HT-29 (cell line): Measurements from ENCODE around the gene GPR162. TPM values are rescaled to one million over a fixed set of nuclear protein-coding genes. Genes with fewer than 3 reads are reported as not detected.

Experiments used
- DNase-seq: peaks from one replicate; pipeline ENCODE4 v3.0.0-alpha.2; 2015; ENCODE audit warnings: low spot score
- total RNA-seq: library from RNA; depleted of rRNA; stranded (reverse); fragments of >200 nt; shearing (Covaris generic); gene quantifications from 2 replicates; pipeline ENCODE4 v1.2.3, GENCODE V29; 2014

Gene GPR162
- total RNA-seq, 1 experiment from 2014 or later: not detected

DNA sequence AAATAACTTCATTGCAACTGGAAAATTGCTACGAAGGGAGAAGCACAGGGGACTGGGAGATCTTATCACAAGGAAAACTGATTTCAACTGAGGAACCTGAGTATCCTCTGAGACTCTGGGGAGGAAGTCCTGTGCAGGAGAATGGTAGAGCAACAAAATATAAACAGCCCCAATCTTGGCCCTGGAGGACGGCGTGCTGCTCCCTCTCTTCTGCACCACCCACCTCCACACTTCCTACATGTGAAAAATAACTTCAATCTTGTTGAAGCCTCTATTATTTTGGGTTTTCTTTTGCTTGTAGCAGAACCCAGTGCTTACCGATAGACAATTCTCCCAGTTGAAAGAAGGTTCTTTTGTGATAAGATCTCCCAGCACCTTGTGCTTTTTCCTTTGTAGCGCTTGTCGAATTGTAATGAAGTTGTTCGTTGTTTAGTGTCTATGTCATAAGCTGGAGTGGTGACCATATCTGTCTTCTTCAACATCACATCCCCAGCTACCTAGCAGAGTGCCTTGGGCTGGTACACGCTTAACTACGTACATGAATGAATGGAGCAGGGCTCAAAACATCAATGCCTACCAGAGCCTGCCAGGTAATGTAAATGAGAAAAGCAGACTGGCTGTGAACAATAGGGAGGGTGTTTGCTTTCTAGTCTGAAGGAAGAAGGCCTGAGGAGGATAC, 35.1 kb upstream of the GPR162 start:
- DNase-seq: no peak

DNA sequence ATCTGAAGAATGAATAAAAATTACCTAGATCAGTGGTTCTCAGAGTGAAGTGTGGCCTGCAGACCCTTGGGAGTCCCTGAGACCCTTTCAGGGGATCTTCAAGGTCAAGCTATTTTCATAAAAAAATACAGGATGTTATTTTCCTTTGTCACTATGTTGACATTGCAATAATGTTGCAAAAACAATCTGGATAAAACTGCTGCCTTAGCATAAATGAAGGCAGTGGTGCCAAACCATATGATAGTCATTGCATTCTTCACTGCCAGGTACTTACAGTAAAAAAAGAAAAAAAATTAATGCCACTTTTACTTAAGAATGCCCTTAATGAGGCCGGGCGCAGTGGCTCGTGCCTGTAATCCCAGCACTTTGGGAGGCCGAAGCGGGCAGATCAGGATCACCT, 34.3 kb upstream of the GPR162 start:
- DNase-seq: no peak

DNA sequence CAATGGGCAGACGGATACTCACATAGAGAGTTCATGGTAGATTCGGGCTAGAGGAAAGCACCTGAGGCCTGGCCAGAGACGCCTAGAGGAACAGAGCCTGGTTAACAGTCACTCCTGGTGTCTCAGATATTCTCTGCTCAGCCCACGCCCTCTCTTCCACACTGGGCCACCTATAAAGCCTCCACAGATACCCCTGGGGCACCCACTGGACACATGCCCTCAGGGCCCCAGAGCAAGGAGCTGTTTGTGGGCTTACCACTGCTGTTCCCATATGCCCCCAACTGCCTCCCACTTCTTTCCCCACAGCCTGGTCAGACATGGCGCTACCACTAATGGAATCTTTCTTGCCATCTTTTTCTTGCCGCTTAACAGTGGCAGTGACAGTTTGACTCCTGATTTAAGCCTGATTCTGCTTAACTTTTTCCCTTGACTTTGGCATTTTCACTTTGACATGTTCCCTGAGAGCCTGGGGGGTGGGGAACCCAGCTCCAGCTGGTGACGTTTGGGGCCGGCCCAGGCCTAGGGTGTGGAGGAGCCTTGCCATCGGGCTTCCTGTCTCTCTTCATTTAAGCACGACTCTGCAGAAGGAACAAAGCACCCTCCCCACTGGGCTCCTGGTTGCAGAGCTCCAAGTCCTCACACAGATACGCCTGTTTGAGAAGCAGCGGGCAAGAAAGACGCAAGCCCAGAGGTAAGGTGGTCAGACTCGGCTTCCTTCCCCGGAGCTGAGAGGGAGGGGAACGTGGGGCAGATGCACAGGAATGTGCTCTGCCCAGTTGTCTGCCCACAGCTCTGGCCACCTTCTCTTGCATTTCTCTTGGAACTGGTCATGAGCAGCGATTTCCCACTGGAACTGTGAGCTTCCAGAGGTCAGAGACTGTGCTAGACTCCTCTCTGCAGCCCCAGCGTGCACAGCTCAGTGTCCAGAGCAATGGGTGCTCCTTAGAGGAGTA, 32.4 kb upstream of the GPR162 start, which contains the start of gene CD4:
Gene CD4 (plus strand): TSS at position 557 of the 953 bp plus-strand sequence. CDS start 10,611 bp downstream, outside the sequence.
- peak; percentile 53 for DNase-seq

DNA sequence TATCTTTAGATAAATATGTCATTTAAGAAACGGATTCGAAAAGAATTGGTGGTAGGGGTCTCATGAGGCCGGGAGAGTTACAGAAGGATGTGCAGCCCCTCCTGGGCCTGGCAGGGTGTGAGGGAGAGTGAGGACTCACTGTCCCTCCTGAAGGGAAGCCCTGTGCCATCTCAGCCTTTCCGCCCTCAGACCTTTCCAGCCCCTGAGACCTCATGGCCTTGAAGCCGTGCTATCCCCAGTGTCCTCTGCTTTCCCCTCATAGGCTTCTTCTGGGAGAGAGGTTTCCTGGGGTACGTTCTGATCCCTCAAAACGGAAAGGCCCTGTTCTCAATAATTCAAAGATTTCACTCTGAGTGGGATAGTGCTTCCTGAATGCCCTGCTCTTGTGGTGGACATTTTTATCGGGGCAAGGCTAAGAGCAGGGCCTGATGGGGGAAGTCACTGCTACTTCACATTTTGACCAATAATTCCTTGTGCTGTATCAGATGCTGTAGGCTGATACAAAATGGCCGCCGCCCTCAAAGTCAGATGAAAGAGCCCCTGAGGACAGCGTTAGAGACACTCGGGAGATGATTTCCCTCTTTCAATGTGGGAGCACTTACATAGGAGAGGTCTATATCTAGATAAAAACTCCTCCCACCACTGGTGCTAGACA, 31.0 kb upstream of the GPR162 start:
- DNase-seq: no peak

DNA sequence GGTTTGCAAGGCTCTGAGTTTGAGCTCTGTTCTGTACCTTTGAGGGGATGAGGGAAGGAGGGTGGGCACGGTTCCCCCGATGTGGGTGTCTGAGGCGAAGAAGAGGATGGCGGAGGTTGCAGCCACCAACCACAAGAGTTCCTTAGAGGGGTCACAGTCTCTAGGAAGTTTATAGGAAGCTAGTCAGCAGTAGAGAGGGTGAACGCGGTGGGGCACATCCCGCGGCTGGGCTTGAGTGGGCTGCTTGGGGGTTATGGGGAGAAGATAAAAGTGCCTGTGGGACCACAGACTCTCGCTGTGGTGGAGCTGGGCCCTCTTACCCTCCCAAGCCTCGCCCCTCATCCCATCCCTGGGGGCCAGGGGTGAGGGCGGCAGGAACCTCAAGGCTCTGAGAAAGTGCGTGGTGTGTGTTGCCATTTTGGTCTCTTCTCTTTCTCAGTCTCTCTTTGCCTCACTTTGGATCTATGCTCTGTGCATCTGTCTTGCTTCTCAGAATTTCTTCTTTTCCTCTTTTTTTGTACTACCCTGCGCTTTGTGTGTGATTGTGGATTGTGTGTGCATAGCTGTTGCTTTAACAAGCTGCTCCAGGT, 29.6 kb upstream of the GPR162 start:
- DNase-seq: no peak

DNA sequence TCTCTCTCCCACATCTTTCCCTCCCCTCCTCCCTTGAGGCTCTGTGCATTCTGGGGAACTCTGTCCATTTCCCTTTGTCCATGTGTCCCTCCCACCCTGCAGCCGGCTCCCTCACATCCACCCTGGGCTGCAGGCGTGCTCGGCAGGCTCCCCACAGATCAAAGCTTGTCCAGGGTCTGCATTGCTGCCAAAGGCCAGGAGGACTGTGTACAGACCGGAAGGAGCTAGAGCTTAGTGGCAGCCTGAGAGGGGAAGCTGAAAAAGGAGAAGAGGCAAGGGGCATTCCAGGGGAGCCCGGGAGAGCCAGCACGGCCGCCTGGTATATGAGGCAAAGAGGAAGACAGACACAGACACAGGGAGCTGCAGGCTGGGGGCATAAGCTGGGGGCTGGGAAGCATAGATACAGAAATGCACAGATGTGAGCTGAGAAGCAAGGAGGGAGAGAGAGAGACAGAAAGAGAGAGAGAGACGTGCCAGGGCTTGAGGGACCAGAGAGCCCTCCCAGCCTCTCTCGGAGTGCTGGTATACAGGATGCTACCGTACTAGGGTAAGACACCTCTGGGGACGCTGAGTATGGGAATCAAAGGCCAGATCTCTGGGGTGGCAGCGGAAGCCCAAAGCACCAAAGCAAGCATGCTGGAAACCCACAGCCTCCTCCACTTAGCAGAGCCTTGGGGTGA, 29.0 kb upstream of the GPR162 start:
- no peak for DNase-seq

DNA sequence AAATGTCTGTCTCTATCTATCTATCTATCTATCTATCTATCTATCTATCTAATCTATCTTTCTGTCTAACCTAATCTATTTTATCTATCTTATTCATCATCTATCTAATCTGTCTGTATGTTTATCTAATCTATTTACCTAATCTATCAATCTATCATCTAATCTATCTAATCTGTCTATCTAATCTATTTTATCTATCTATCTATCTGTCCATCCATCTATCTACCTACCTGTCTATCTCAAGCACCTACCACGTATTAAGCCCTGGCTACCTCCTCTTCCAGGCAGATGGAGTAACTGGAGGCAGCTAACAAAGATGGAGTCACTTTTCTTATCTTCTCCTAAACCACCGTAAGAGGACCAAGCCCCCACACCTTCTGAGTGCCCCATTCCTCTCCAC, 26.5 kb upstream of the GPR162 start:
- no peak for DNase-seq

DNA sequence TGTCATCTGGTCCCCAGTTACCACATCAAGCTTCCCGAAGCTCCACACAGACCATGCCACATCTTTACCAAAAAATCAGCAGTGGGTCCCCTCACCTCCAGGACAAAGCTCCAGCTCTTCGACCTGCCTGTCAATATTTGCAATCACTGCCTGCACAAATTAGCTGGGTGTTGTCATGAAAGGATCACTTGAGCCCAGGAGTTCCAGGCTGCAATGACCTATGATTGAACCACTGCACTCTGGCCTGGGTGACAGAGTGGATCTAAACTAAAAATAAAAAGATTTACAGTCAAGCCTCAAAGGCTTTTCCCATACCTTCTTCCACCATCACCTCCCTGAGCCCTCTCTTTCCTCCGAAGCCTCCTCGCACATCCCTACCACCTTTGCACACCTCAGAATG, 25.0 kb upstream of the GPR162 start:
- DNase-seq: no peak

DNA sequence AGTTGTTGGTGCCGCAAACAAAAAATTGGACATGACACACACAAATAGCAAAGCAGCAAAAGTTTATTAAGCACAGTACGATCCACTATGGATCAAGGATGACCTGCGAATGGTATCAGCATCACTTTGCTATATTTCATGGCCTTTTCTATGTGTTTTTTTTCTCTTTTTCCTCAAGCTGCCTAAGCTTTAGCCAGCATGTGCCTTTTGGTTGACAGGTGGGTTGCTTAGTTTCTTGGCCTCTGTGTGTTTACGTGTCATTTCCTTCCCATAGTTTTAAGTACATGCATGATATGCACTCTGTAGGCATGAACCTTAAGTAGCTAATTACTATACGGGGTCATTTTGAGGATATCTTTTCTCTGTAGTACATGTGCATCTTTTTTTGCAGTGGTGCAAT, 22.5 kb upstream of the GPR162 start:
- DNase-seq: no peak

DNA sequence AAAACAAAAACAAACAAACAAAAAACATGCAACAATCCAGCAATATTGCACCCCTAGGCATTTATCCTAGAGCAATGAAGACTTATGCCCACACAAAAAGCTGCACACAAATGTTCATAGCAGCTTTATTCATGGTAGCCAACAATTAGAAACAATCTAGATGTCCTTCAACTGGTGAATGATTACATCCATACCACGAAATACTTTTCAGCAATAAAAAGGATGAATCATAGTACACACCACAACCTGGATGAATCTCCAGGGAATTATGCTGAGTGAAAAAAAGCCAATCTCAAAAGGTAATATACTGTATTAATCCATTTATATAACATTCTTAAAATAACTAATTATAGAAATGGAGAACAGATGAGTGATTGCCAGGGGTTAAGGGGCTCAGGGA, 14.5 kb upstream of the GPR162 start:
- no peak for DNase-seq

DNA sequence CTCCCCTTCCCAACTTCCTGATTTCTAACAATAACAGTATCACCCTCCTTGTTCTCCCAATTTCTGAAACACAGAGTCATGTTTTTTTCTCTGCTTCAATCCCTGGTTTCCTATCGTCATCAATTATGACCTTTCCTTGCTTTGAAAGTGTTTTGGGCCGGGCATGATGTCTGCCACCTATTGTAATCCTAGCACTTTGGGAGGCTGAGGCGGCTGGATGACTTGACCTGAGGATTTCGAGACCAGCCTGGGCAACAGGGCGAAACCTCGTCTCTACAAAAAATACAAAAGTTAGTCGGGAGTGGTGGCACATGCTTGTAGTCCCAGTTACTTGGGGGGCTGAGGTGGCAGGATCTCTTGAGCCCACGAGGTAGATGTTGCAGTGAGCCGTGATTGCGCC, 12.6 kb upstream of the GPR162 start:
- DNase-seq: no peak

DNA sequence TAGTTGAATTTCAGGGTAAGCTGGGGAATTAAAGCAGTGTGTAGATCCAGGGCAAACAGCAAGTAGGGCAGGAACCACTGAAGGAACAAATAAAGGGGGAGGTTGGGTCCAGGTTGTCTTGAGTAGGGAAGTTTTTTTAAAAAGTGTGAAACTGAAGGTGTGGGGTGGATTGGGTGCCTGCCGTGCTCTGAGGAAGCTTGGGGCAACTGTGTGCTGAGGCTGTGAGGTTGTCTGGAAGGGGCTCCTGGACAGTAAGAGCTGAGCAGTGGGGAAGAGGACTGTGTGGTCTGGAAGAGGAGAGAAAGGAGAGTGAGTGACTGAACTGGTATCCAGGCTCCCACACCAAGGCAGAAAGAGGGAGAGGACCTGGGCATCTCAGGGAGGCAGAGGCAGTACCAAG, 10.9 kb upstream of the GPR162 start:
- DNase-seq: no peak

DNA sequence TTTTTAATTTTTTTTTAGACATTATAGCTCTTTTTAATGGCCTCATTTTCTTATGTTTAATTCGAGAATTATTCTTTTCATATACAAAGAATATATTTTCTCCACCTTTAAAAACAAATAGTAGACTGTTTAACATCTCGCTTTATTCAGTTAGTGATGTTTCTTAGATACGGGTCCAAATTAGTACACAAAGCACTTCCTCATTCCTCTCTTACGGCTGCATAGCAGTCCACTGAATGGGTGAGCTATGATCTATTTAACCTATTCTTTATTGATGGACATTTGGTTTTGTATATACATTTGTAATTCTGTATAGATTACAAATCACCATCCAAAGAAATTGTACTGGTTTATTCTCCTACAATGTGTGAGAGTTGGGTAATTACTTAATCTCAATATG, 8.3 kb upstream of the GPR162 start:
- no peak for DNase-seq

DNA sequence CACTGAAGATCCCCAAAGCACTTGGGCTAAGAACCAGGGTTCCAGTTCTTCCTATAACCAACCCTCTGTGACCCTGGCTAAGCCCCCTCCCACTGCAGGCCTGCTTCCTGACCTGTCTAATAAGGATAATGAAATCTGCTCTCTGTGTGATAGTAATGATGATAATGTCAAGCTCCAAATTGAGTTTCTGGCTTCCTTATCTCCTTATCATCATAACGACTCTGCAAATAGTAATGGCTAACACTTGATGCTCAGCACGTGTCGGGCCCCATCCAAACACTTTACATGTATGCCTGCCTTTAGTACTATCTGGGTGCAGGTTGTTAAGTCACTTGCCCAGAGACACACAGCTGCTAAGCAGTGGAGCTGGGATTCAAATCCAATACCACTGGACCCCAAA, 5.0 kb upstream of the GPR162 start:
- no peak for DNase-seq

DNA sequence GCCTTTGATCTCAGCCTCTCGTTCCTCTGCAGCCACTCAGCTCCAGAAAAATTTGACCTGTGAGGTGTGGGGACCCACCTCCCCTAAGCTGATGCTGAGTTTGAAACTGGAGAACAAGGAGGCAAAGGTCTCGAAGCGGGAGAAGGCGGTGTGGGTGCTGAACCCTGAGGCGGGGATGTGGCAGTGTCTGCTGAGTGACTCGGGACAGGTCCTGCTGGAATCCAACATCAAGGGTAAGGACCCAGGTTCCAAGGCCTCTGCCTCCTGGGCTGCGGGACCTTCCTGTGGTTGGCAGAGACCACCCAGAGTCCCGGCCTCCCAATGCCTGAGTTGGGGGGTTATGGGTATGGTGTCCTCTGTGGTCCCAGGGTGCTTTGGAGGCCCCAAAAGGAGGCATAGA, 4.5 kb upstream of the GPR162 start:
- DNase-seq: no peak

DNA sequence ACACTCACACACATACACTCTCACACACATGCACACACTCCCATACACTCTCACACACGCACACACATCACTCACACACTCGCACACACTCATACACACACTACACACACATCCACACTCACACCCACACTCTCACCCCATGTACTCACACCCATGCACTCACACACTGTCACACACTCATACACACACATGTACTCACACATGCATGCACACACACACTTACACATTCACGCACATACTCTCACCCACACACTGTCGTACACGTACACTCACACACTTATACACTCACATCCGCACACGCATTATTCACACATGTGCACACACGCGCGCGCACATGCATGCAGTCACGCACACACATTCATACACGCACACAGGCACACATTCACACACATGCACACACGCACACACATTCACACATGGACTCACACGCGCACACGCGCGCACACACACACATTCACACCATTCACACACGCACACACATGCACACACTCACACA, 3.9 kb upstream of the GPR162 start:
- DNase-seq: no peak

DNA sequence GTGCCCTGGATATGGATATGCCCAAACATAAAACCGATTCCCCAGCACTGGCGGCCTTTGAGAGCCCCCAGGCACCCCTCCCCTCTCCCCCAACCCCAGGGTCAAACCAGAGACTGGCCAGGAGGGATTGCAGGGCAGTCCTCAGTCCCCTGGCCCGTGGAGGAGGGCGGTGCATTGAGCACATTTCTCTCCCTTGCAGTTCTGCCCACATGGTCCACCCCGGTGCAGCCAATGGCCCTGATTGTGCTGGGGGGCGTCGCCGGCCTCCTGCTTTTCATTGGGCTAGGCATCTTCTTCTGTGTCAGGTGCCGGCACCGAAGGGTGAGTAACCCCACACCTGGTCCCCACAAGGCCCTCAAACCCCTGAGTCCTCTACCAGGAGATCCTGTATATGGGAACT, 3.4 kb upstream of the GPR162 start:
- no peak for DNase-seq

DNA sequence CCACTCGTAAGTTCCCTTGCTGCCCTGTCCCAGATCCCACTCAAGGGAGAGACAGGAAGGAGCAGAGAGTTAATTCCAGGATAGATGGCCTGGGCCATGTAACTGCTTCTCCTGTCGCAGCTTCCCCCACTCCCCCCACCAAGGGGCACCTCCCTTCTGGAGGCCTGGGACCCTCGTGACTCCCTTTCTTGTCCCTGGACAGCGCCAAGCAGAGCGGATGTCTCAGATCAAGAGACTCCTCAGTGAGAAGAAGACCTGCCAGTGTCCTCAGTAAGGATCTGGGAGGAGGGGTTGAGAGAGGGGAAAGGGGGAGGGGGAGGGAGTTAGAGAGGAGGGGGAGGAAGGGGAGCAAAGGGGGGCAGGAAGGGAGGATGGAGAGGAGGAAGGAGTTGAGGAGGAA, 3.0 kb upstream of the GPR162 start:
- no peak for DNase-seq

DNA sequence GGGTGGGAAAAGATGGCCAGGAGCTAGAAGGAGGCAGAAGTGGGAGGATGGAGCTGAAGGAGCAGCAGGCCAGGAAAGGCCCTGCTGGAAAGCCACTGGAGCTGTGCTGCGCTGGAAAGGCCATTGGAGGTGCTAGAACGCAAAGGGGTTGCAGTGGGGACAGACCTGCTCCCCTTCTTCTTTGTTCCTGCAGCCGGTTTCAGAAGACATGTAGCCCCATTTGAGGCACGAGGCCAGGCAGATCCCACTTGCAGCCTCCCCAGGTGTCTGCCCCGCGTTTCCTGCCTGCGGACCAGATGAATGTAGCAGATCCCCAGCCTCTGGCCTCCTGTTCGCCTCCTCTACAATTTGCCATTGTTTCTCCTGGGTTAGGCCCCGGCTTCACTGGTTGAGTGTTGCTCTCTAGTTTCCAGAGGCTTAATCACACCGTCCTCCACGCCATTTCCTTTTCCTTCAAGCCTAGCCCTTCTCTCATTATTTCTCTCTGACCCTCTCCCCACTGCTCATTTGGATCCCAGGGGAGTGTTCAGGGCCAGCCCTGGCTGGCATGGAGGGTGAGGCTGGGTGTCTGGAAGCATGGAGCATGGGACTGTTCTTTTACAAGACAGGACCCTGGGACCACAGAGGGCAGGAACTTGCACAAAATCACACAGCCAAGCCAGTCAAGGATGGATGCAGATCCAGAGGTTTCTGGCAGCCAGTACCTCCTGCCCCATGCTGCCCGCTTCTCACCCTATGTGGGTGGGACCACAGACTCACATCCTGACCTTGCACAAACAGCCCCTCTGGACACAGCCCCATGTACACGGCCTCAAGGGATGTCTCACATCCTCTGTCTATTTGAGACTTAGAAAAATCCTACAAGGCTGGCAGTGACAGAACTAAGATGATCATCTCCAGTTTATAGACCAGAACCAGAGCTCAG, 2.3 kb upstream of the GPR162 start:
- DNase-seq: no peak

DNA sequence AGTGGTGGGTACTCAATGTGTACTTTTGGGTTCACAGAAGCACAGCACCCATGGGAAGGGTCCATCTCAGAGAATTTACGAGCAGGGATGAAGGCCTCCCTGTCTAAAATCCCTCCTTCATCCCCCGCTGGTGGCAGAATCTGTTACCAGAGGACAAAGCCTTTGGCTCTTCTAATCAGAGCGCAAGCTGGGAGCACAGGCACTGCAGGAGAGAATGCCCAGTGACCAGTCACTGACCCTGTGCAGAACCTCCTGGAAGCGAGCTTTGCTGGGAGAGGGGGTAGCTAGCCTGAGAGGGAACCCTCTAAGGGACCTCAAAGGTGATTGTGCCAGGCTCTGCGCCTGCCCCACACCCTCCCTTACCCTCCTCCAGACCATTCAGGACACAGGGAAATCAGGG, 1.5 kb upstream of the GPR162 start:
- DNase-seq: no peak
